HCT116 (cell line): Measurements from ENCODE around the gene ADGRB2.

Source experiments
- EZH2 ChIP-seq: fragments of 200-600 bp; sonication (generic); IDR thresholded peaks from 2 replicates; pipeline ENCODE4 v1.6.1; 2017; ENCODE audit warnings: antibody characterized with exemption, mixed run types
- FOSL1 ChIP-seq: IDR thresholded peaks from 2 replicates; pipeline ENCODE4 v1.6.1; 2012; ENCODE audit warnings: low read depth
- POLR2A ChIP-seq: IDR thresholded peaks from 2 replicates; pipeline ENCODE4 v1.7.0; 2011; ENCODE audit warnings: borderline replicate concordance; ENCODE audit not compliant: insufficient read depth, insufficient read length; ENCODE audit errors: extremely low read depth
- TF ChIP-seq, protein P1 (sequence below), 3 experiments: fragments of 200-600 bp in 1 of 3; sonication (generic) in 1 of 3; IDR thresholded peaks in 2 of 3; conservative IDR thresholded peaks in 1 of 3; 2 replicates each; pipeline ENCODE4 v1.5.1; 2012 to 2017; ENCODE audit warnings: low read depth in 2 of 3, low read length in 2 of 3, antibody characterized with exemption in 1 of 3, borderline replicate concordance in 1 of 3, control low read depth in 1 of 3, mild to moderate bottlenecking in 1 of 3, mixed read lengths in 1 of 3, mixed run types in 1 of 3, moderate library complexity in 1 of 3; ENCODE audit not compliant: insufficient read depth in 1 of 3

DNA sequence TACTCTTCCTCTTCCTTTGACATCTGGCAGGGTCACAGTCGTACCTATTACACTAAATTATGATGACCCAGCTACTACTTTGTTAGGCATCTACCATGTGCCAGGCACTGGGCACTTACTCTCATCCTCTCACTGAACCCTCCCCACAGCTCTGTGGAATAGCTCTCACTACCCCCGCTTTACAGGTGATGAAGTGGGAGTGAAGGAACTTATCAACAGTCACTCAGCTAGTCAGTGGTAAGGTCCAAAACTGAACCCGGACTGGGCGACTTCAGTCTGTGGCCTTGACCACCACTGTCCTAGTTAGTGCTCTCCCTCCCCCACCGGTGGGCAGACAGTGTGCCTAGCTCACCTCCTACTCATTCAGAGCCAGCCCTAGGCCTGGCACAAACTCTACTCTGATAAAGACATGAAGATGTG, 12.3 kb downstream of the ADGRB2 start:
- TF ChIP-seq, protein P1, sequence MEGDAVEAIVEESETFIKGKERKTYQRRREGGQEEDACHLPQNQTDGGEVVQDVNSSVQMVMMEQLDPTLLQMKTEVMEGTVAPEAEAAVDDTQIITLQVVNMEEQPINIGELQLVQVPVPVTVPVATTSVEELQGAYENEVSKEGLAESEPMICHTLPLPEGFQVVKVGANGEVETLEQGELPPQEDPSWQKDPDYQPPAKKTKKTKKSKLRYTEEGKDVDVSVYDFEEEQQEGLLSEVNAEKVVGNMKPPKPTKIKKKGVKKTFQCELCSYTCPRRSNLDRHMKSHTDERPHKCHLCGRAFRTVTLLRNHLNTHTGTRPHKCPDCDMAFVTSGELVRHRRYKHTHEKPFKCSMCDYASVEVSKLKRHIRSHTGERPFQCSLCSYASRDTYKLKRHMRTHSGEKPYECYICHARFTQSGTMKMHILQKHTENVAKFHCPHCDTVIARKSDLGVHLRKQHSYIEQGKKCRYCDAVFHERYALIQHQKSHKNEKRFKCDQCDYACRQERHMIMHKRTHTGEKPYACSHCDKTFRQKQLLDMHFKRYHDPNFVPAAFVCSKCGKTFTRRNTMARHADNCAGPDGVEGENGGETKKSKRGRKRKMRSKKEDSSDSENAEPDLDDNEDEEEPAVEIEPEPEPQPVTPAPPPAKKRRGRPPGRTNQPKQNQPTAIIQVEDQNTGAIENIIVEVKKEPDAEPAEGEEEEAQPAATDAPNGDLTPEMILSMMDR (IDR thresholded peaks at IDR 0.05 in 2 of 3, conservative IDR thresholded peaks at IDR 0.05 in 1 of 3; ENCODE audit: borderline replicate concordance in 1 of 3, insufficient read depth in 1 of 3, low read depth in 2 of 3, low read length in 2 of 3) = no peak
- no peak for TF ChIP-seq POLR2A
- TF ChIP-seq FOSL1 = no peak
- TF ChIP-seq EZH2 = no peak
